ENCODE data around the gene FOXI2.

FOXI2 gene

DNA sequence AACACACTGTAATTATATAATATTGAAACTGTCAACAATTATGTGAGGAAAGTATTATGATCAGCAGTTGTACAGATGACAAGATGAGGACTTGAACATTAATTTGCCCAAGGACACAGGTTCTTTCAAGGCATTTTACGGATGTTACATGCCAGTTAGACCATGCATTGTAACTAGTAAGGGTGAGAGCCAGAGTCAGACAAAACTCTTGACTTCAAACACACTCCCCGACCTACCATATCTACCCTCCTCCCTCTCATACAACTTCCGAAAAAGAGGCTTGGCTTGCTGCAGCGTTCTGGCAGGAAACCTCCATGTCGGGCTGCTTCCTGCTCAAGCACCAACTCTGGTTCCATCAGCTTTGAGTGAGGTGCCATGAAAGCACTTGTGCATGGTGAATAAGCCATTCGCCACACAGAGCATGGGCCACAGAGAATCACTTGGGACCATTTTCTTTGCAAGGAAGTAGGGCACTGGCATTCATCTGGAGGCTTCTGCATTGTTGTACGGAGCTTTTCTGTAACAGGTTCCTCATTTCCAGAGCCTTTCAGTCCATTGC, 53.2 kb downstream of the FOXI2 start:
- no peak for DNase-seq (ENCODE audit: extremely low read depth, low read depth)
- TF ChIP-seq, protein P1, sequence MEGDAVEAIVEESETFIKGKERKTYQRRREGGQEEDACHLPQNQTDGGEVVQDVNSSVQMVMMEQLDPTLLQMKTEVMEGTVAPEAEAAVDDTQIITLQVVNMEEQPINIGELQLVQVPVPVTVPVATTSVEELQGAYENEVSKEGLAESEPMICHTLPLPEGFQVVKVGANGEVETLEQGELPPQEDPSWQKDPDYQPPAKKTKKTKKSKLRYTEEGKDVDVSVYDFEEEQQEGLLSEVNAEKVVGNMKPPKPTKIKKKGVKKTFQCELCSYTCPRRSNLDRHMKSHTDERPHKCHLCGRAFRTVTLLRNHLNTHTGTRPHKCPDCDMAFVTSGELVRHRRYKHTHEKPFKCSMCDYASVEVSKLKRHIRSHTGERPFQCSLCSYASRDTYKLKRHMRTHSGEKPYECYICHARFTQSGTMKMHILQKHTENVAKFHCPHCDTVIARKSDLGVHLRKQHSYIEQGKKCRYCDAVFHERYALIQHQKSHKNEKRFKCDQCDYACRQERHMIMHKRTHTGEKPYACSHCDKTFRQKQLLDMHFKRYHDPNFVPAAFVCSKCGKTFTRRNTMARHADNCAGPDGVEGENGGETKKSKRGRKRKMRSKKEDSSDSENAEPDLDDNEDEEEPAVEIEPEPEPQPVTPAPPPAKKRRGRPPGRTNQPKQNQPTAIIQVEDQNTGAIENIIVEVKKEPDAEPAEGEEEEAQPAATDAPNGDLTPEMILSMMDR (IDR thresholded peaks at IDR 0.05; ENCODE audit: low read depth, low read length, missing control alignments), result no peak
- no peak overlapping the region for H3K4me3 ChIP-seq (replicated peaks; ENCODE audit: low read depth, low read length)
